Measurements from ENCODE around the gene UBN1. TPM values are rescaled to one million over a fixed set of nuclear protein-coding genes. Genes with fewer than 3 reads are reported as not detected.
A peak's percentile ranks its signal among the peaks of the same experiment; 100 is the strongest.

The UBN1 gene
- total and polyA plus RNA-seq, 2 of the 13 experiments (the other 11 are each of a cell fraction or from before 2014, with no cell fraction given), result 10.6 to 23.5 TPM

DNA sequence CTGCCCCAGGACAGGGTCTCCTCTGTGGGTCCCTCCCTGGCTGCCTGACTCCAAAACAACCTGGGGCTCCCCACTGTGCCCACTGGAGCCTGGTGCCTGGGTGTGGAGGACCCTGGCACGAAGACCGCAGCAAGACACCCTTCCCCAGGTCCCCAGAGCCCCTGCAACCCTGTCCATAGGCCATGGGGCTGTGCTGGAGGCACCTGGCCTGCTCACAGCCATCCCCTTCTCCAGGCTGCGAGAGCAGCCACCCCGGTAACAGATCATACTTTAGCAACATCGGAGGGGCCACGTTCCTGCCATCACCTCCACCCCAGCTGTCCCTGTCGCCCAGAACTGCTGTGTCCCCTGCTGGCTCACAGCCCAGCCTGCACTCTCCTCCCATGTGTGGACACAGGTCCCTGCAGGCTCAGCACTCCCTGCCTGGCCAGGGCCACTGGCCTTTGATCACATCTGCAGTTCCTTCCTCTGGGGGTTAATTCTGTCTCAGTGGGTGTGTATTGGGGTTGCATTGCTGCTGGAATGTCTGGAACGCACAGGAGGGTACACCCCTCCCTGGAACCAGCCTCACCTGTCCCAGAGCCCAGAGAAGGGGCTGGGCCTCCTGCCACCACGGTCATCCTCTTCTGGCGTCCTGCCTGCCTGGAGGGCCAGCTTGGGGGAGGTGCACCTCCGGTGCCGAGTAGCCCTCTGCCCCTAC lies 77.5 kb downstream of the UBN1 start (continued):
- TF ChIP-seq ZNF124 (CRISPR knock-in tag; IDR thresholded peaks at IDR 0.05) (0 out of 2 replicates have a peak, but pooled peaks have one; percentile 46), ZBTB4 (CRISPR knock-in tag; IDR thresholded peaks at IDR 0.05; ENCODE audit: borderline replicate concordance) (peak; percentile 72; the same call in 1 of the 2 replicates), ZNF713 (CRISPR knock-in tag; IDR thresholded peaks at IDR 0.05) (0 out of 2 replicates have a peak, but pooled peaks have one; percentile 47), MEIS1 (CRISPR knock-in tag; IDR thresholded peaks at IDR 0.05; ENCODE audit: borderline replicate concordance) (0 out of 2 replicates have a peak, but pooled peaks have one; percentile 59), SPEN (CRISPR knock-in tag; IDR thresholded peaks at IDR 0.05; ENCODE audit: low read depth) (peak; percentile 46; the same call in 1 of the 2 replicates), IKZF5 (CRISPR knock-in tag; IDR thresholded peaks at IDR 0.05) (0 out of 2 replicates have a peak, but pooled peaks have one; percentile 53), TBL1XR1 (IDR thresholded peaks at IDR 0.05; ENCODE audit: borderline replicate concordance, low read length, partially characterized antibody) (no peak), TRAFD1 (CRISPR knock-in tag; IDR thresholded peaks at IDR 0.05; ENCODE audit: borderline replicate concordance) (no peak), FOXA3 (CRISPR knock-in tag; IDR thresholded peaks at IDR 0.05) (peak; percentile 58), ZNF788 (CRISPR knock-in tag; IDR thresholded peaks at IDR 0.05; ENCODE audit: borderline replicate concordance) (peak; percentile 26; the same call in 1 of the 2 replicates), HNF1B (CRISPR knock-in tag; IDR thresholded peaks at IDR 0.05) (peak; percentile 53; the same call in 1 of the 2 replicates), STAG1 (CRISPR knock-in tag; IDR thresholded peaks at IDR 0.05) (peak; percentile 47; the same call in 1 of the 2 replicates)
- TF ChIP-seq, protein P1, sequence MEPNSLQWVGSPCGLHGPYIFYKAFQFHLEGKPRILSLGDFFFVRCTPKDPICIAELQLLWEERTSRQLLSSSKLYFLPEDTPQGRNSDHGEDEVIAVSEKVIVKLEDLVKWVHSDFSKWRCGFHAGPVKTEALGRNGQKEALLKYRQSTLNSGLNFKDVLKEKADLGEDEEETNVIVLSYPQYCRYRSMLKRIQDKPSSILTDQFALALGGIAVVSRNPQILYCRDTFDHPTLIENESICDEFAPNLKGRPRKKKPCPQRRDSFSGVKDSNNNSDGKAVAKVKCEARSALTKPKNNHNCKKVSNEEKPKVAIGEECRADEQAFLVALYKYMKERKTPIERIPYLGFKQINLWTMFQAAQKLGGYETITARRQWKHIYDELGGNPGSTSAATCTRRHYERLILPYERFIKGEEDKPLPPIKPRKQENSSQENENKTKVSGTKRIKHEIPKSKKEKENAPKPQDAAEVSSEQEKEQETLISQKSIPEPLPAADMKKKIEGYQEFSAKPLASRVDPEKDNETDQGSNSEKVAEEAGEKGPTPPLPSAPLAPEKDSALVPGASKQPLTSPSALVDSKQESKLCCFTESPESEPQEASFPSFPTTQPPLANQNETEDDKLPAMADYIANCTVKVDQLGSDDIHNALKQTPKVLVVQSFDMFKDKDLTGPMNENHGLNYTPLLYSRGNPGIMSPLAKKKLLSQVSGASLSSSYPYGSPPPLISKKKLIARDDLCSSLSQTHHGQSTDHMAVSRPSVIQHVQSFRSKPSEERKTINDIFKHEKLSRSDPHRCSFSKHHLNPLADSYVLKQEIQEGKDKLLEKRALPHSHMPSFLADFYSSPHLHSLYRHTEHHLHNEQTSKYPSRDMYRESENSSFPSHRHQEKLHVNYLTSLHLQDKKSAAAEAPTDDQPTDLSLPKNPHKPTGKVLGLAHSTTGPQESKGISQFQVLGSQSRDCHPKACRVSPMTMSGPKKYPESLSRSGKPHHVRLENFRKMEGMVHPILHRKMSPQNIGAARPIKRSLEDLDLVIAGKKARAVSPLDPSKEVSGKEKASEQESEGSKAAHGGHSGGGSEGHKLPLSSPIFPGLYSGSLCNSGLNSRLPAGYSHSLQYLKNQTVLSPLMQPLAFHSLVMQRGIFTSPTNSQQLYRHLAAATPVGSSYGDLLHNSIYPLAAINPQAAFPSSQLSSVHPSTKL (CRISPR knock-in tag; IDR thresholded peaks at IDR 0.05), result peak; percentile 62
- TF ChIP-seq, protein P2, sequence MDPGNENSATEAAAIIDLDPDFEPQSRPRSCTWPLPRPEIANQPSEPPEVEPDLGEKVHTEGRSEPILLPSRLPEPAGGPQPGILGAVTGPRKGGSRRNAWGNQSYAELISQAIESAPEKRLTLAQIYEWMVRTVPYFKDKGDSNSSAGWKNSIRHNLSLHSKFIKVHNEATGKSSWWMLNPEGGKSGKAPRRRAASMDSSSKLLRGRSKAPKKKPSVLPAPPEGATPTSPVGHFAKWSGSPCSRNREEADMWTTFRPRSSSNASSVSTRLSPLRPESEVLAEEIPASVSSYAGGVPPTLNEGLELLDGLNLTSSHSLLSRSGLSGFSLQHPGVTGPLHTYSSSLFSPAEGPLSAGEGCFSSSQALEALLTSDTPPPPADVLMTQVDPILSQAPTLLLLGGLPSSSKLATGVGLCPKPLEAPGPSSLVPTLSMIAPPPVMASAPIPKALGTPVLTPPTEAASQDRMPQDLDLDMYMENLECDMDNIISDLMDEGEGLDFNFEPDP (CRISPR knock-in tag; conservative IDR thresholded peaks at IDR 0.05), result no peak

All from HepG2 (cell line).